Measurements from ENCODE around the gene PSMB3.

DNA sequence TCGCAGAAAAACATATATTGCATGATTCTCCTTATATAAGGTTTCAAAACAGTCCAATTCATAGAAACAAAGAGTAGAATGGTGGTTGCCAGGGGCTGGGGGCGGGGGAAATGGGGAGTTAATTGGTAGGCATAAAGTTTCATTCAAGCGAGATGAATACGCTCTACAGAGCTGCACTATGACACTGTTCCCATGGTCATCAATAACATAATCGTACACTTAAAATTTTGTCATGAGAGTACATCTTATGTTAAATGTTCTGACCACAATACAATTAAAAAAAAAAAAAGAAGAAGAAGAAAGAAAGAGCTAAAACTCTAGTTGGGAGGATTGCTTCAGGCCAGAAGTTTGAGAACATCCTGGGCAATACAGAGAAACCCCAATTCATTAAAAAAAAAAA lies 41.7 kb downstream of the PSMB3 start:
- TF ChIP-seq, protein P1, sequence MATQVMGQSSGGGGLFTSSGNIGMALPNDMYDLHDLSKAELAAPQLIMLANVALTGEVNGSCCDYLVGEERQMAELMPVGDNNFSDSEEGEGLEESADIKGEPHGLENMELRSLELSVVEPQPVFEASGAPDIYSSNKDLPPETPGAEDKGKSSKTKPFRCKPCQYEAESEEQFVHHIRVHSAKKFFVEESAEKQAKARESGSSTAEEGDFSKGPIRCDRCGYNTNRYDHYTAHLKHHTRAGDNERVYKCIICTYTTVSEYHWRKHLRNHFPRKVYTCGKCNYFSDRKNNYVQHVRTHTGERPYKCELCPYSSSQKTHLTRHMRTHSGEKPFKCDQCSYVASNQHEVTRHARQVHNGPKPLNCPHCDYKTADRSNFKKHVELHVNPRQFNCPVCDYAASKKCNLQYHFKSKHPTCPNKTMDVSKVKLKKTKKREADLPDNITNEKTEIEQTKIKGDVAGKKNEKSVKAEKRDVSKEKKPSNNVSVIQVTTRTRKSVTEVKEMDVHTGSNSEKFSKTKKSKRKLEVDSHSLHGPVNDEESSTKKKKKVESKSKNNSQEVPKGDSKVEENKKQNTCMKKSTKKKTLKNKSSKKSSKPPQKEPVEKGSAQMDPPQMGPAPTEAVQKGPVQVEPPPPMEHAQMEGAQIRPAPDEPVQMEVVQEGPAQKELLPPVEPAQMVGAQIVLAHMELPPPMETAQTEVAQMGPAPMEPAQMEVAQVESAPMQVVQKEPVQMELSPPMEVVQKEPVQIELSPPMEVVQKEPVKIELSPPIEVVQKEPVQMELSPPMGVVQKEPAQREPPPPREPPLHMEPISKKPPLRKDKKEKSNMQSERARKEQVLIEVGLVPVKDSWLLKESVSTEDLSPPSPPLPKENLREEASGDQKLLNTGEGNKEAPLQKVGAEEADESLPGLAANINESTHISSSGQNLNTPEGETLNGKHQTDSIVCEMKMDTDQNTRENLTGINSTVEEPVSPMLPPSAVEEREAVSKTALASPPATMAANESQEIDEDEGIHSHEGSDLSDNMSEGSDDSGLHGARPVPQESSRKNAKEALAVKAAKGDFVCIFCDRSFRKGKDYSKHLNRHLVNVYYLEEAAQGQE (IDR thresholded peaks at IDR 0.05; ENCODE audit: insufficient read depth in 1 of 2, low read depth in 2 of 2, low read length in 2 of 2), result no peak
- no peak for TF ChIP-seq TAF1 (IDR thresholded peaks at IDR 0.05; ENCODE audit: borderline replicate concordance, insufficient read depth, low read length)
- TF ChIP-seq POLR2AphosphoS5 (IDR thresholded peaks at IDR 0.05; ENCODE audit: low read depth, low read length), result no peak
- no peak for TF ChIP-seq SIN3A (IDR thresholded peaks at IDR 0.05; ENCODE audit: borderline replicate concordance, insufficient read depth, low read length)

Data from PFSK-1 (cell line).